ENCODE results near the gene RBM33.

The RBM33 gene

GRCh38 chr7:155806096-155806871, 161.8 kb downstream of the RBM33 start:
- no peak overlapping the region for H3K27ac ChIP-seq
- TF ChIP-seq CTCF (conservative IDR thresholded peaks at IDR 0.05) (no peak), ZFX (IDR thresholded peaks at IDR 0.05) (no peak)

GRCh38 chr7:155807065-155807671, 162.7 kb downstream of the RBM33 start:
- no peak overlapping the region for H3K27ac ChIP-seq

GRCh38 chr7:155807789-155808548, 163.5 kb downstream of the RBM33 start:
- TF ChIP-seq ZFX (IDR thresholded peaks at IDR 0.05) (no peak), CTCF (conservative IDR thresholded peaks at IDR 0.05) (no peak)
- no peak overlapping the region for H3K27ac ChIP-seq

More at GRCh38 chr7:155807065-155807671, 162.7 kb downstream of the RBM33 start:
- no peak for TF ChIP-seq CTCF (conservative IDR thresholded peaks at IDR 0.05)
- TF ChIP-seq ZFX (IDR thresholded peaks at IDR 0.05): no peak

- TF ChIP-seq ZFX (IDR thresholded peaks at IDR 0.05) (no peak), CTCF (conservative IDR thresholded peaks at IDR 0.05) (no peak)
- no peak overlapping the region for H3K27ac ChIP-seq
Measured at GRCh38 chr7:155808549-155809331, 164.3 kb downstream of the RBM33 start.

GRCh38 chr7:155809332-155809946, 165.0 kb downstream of the RBM33 start:
- TF ChIP-seq ZFX (IDR thresholded peaks at IDR 0.05) (no peak), CTCF (conservative IDR thresholded peaks at IDR 0.05) (no peak)
- H3K27ac ChIP-seq: no peak overlapping the region

GRCh38 chr7:155809947-155810769, 165.7 kb downstream of the RBM33 start:
- no peak overlapping the region for H3K27ac ChIP-seq
- TF ChIP-seq ZFX (IDR thresholded peaks at IDR 0.05) (no peak), CTCF (conservative IDR thresholded peaks at IDR 0.05) (no peak)

All from C4-2B (cell line).